GM12878 (cell line): ENCODE data around the gene TMBIM1. TPM values are rescaled to one million over a fixed set of nuclear protein-coding genes. Genes with fewer than 3 reads are reported as not detected.

ENCODE experiments used
- ATAC-seq: fragments of 200-7000 bp; cut with Tn5 transposase; 3 replicates; pipeline ENCODE4 v1.9.1; 2020; ENCODE audit warnings: mild to moderate bottlenecking, moderate library complexity
- BruUV-seq: library from RNA; stranded (reverse); fragments of 400-500 nt; replicated peaks from 2 replicates; lab custom pipeline; 2021; lab: Mats Ljungman, UMichigan
- CTCF ChIA-PET: fragments of 300-600 bp; sonication (Branson Sonifier 250); formaldehyde crosslinking; extraction: SDS; loops from one replicate; lab custom pipeline; 2021; ENCODE audit warnings: inconsistent platforms; lab: Yijun Ruan, JAX
- POLR2A ChIA-PET: fragments of 350-600 bp; formaldehyde crosslinking; extraction: SDS; loops from one replicate; lab custom pipeline; 2021; ENCODE audit warnings: inconsistent platforms; lab: Charles Lee
- RAD21 ChIA-PET: fragments of 300-600 bp; sonication (Branson Sonifier 250); formaldehyde crosslinking; loops from one replicate; lab custom pipeline; 2023; ENCODE audit warnings: antibody characterized with exemption; ENCODE audit not compliant: unreplicated experiment; lab: Charles Lee
- SMC1A ChIA-PET: fragments of 300-600 bp; sonication (Branson Sonifier 250); formaldehyde crosslinking; loops from one replicate; lab custom pipeline; 2023; ENCODE audit not compliant: unreplicated experiment, uncharacterized antibody; lab: Charles Lee
- DNase-seq: peaks from one replicate; pipeline ENCODE4 v3.0.0-alpha.2; 2011; ENCODE audit warnings: low read depth, low spot score
- FAIRE-seq: peaks from 3 replicates; lab custom pipeline; 2011; peaks lifted over from hg19 to GRCh38; lab: Jason Lieb, UNC
- H2AFZ ChIP-seq: 2 replicates; pipeline ENCODE4 v1.6.0; 2011; ENCODE audit warnings: low read depth, low read length, control low read depth; ENCODE audit not compliant: control insufficient read depth
- H3K27ac ChIP-seq: 2 replicates; pipeline ENCODE4 v1.5.1; 2011; ENCODE audit warnings: control low read depth; ENCODE audit not compliant: control insufficient read depth, insufficient read depth
- H3K27me3 ChIP-seq, 2 experiments: replicated peaks in 1 of 2; 2 replicates each; pipeline versions ENCODE4 v1.6.0 to v1.6.1; 2011; ENCODE audit warnings: low read length in 1 of 2; ENCODE audit not compliant: control insufficient read depth in 2 of 2, insufficient read depth in 2 of 2
- H3K36me3 ChIP-seq, 2 experiments: 2 replicates each; pipeline ENCODE4 v1.5.1; 2011; ENCODE audit warnings: low read length in 1 of 2; ENCODE audit not compliant: control insufficient read depth in 2 of 2, insufficient read depth in 2 of 2
- H3K4me1 ChIP-seq: 2 replicates; pipeline ENCODE4 v1.6.1; 2011; ENCODE audit warnings: mild to moderate bottlenecking, low read length, moderate library complexity, mixed read lengths; ENCODE audit not compliant: control insufficient read depth, insufficient read depth
- H3K4me2 ChIP-seq: 2 replicates; pipeline ENCODE4 v1.6.0; 2011; ENCODE audit warnings: control low read depth; ENCODE audit not compliant: control insufficient read depth, insufficient read depth
- H3K4me3 ChIP-seq: fragments of 200-600 bp; sonication (generic); 2 replicates; pipeline ENCODE4 v1.5.1; 2016
- H3K79me2 ChIP-seq: 2 replicates; pipeline ENCODE4 v1.6.0; 2011; ENCODE audit warnings: low read length; ENCODE audit not compliant: control insufficient read depth, insufficient read depth
- H3K9ac ChIP-seq: 2 replicates; pipeline ENCODE4 v1.8.0; 2011; ENCODE audit warnings: low read length, control low read depth, mixed read lengths; ENCODE audit not compliant: control insufficient read depth, insufficient read depth
- H3K9me3 ChIP-seq: replicated peaks from 3 replicates; pipeline ENCODE4 v1.5.1; 2011; ENCODE audit warnings: mild to moderate bottlenecking, low read length; ENCODE audit not compliant: control insufficient read depth, insufficient read depth
- H4K20me1 ChIP-seq: 2 replicates; pipeline ENCODE4 v1.6.0; 2011; ENCODE audit not compliant: control insufficient read depth, insufficient read depth
- RFX5 ChIP-seq: IDR thresholded peaks from 2 replicates; pipeline ENCODE4 v1.6.1; 2011; ENCODE audit warnings: low read depth, low read length, improper control_type of control experiment
- ZNF384 ChIP-seq: IDR thresholded peaks from 2 replicates; pipeline ENCODE4 v1.6.1; 2012; ENCODE audit warnings: low read depth, mild to moderate bottlenecking, low read length, improper control_type of control experiment, borderline replicate concordance
- WGBS: methylation state at CpG from one replicate; pipeline ENCODE4 v1.1.6; 2016; ENCODE audit warnings: low lambda C conversion rate; ENCODE audit not compliant: insufficient replicate concordance, insufficient coverage; ENCODE audit errors: missing lambda C conversion rate; 5-methylcytosine and 5-hydroxymethylcytosine counted together
- in situ Hi-C: fragments of 300-500 bp; cut with MboI; formaldehyde crosslinking; loops from 9 replicates; pipeline ENCODE4 v1.14.3; 2018; ENCODE audit warnings: mixed read lengths
- intact Hi-C: fragments of 100-400 bp; cut with micrococcal nuclease; formaldehyde crosslinking; loops from one replicate; pipeline ENCODE4 v1.14.2; 2022; ENCODE audit not compliant: unreplicated experiment
- polyA plus RNA-seq, 11 experiments: library from polyadenylated mRNA; depleted of rRNA in 4 of 11; unstranded in 6 of 11; stranded (reverse) in 5 of 11; fragments of >200 nt; fragmentation: Nextera tagmentation in 4 of 11; fragmentation: Illumina TruSeq in 1 of 11; extraction: Ambion mirVana in 4 of 11; extraction: Trizol in 1 of 11; gene quantifications; 1 replicate in 1 of 11; 2 replicates in 10 of 11; pipeline versions ENCODE4 v1.2.1 to v1.2.3, GENCODE V29; 2011 to 2016; ENCODE audit warnings: inconsistent platforms in 2 of 11, missing spikeins in 2 of 11, low read depth in 1 of 11
- total RNA-seq, 4 experiments: library from RNA; depleted of rRNA in 3 of 4; stranded (reverse); fragments of >200 nt in 3 of 4; fragmentation: Illumina TruSeq in 1 of 4; extraction: Trizol in 1 of 4; gene quantifications; 2 replicates each; pipeline versions ENCODE4 v1.2.1 to v1.2.3, GENCODE V29; 2013 to 2021
- TF ChIP-seq, protein P1 (sequence below), 3 experiments: IDR thresholded peaks in 2 of 3; conservative IDR thresholded peaks in 1 of 3; 2 replicates each; pipeline ENCODE4 v1.5.1; 2011; ENCODE audit warnings: low read depth in 3 of 3, low read length in 3 of 3, mild to moderate bottlenecking in 3 of 3, control low read depth in 2 of 3, moderate library complexity in 2 of 3, inconsistent platforms in 1 of 3, mixed read lengths in 1 of 3; ENCODE audit not compliant: control insufficient read depth in 2 of 3, insufficient read depth in 1 of 3; ENCODE audit errors: extremely low read depth in 1 of 3

TMBIM1 gene
- total and polyA plus RNA-seq, 10 of the 15 experiments (the other 5 are each of a cell fraction or from before 2014, with no cell fraction given), result 6.1 to 38.3 (median 26.2) TPM

DNA sequence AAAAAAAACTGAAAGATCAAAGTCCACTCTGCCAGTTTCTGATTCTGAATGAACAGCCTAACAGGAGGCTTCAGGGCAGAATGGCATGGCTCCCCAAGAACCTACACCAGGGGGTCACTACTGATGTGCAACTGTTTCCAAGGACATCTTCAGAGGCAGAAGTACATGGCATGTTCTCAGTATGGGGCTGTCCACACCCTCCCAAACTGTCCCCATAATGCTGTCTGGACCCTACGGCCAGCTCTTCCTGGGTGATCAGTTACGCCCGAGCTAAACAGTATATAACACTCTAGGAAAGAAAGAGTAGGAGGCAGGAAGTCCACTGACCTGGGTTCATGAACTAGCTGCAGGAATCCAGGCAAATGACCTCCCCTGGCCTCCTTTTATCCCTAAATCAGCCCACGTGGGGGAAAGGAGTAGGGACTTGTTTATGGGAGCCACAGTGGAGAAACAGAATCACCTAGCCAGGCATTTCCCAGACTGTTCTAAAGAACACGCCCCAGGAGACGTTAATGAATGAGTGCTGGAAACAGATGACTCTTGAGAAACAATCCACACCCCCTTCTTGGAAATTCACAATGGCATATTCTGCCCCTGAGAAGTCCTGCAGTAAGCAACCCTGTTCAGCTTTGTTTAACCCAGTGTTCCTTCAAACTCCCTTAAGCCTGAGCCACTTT lies 2.5 kb downstream of the TMBIM1 start:
- DNase-seq (no peak), FAIRE-seq (no peak), ATAC-seq (no peak)
- Histone ChIP-seq H3K27me3 (no peaks in the 10 kb centered on the region), H3K79me2 (peaks cover 42% of the 10 kb centered on the region), H2AFZ (no peak overlapping the region), H3K4me3 (peak overlapping the region; percentile 85; the same call in 1 of the 2 replicates), H3K27ac (0 out of 2 replicates have a peak overlapping the region, but pooled peaks have one; percentile 72), H3K4me1 (peaks cover 51% of the 10 kb centered on the region), H3K9me3 (no peaks in the 10 kb centered on the region), H4K20me1 (no peaks in the 10 kb centered on the region), H3K4me2 (peak overlapping the region; percentile 74; the same call in 1 of the 2 replicates), H3K36me3 (no peaks in the 10 kb centered on the region; a peak in 1 of 4 replicates), H3K9ac (no peak overlapping the region)
- ChIA-PET POLR2A (interaction anchor here (0.9 to 3.3 kb wide), 9 partner anchors 14 to 593 kb away, joined by 3 to 19 read pairs (median 9); partner anchors contain the start of genes AAMP and PNKD), RAD21 (interaction anchor here (0.9 to 5.9 kb wide), 10 partner anchors 12 to 608 kb away, joined by 3 to 79 read pairs (median 4); partner anchors contain the start of genes AAMP and PNKD), SMC1A (interaction anchor here (1.0 to 9.5 kb wide), 7 partner anchors 17 to 121 kb away, joined by 3 to 194 read pairs (median 4); partner anchors contain the start of genes AAMP, CATIP and PNKD), CTCF (interaction anchor here (0.6 to 8.2 kb wide), 12 partner anchors 9 to 370 kb away, joined by 3 to 150 read pairs (median 6); partner anchors contain the start of genes AAMP, BCS1L, CATIP and PNKD)
- no TSS peak for BruUV-seq
- intact Hi-C loops, result loop anchor here (10.0 kb wide), 1 partner anchor 365 kb away; the partner anchor contains the start of genes BCS1L and ZNF142
- 42% methylated on average over 6 of the region's 6 CpGs for WGBS
- TF ChIP-seq ZNF384 (peak; percentile 33; the same call in 1 of the 2 replicates), RFX5 (peak; percentile 57; the same call in 1 of the 2 replicates)
- TF ChIP-seq, protein P1, sequence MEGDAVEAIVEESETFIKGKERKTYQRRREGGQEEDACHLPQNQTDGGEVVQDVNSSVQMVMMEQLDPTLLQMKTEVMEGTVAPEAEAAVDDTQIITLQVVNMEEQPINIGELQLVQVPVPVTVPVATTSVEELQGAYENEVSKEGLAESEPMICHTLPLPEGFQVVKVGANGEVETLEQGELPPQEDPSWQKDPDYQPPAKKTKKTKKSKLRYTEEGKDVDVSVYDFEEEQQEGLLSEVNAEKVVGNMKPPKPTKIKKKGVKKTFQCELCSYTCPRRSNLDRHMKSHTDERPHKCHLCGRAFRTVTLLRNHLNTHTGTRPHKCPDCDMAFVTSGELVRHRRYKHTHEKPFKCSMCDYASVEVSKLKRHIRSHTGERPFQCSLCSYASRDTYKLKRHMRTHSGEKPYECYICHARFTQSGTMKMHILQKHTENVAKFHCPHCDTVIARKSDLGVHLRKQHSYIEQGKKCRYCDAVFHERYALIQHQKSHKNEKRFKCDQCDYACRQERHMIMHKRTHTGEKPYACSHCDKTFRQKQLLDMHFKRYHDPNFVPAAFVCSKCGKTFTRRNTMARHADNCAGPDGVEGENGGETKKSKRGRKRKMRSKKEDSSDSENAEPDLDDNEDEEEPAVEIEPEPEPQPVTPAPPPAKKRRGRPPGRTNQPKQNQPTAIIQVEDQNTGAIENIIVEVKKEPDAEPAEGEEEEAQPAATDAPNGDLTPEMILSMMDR (IDR thresholded peaks at IDR 0.05 in 2 of 3, conservative IDR thresholded peaks at IDR 0.05 in 1 of 3; ENCODE audit: control insufficient read depth in 2 of 3, extremely low read depth in 1 of 3, insufficient read depth in 1 of 3, low read depth in 3 of 3, low read length in 3 of 3), result no peak
- in situ Hi-C loops, result loop anchor here (25.0 kb wide), 1 partner anchor 98 kb away; the partner anchor contains the start of genes CTDSP1 and SLC11A1
